Ovary (tissue), 9 donors: ENCODE results near the gene ASPHD2. TPM values are rescaled to one million over a fixed set of nuclear protein-coding genes. Genes with fewer than 3 reads are reported as not detected.

Experiments
- DNase-seq, 5 donors: peaks; one replicate each; pipeline ENCODE4 v3.0.0-alpha.2; 2019 to 2020
- H3K27ac ChIP-seq, 2 donors: fragments of 200-600 bp; one replicate each; pipeline versions ENCODE4 v1.5.1 to v1.8.0; 2019 to 2022
- H3K27me3 ChIP-seq: fragments of 200-600 bp; one replicate; pipeline ENCODE4 v1.8.0; 2022
- H3K36me3 ChIP-seq: fragments of 200-600 bp; sonication (generic); one replicate; pipeline ENCODE4 v1.5.1; 2019
- H3K4me1 ChIP-seq: one replicate; pipeline ENCODE4 v1.8.1; 2013; ENCODE audit warnings: mild to moderate bottlenecking, moderate library complexity; ENCODE audit not compliant: insufficient read depth
- H3K4me3 ChIP-seq: fragments of 200-600 bp; sonication (generic); one replicate; pipeline ENCODE4 v1.5.1; 2017
- H3K9me3 ChIP-seq, 2 donors: fragments of 200-600 bp in 1 of 2; sonication (generic) in 1 of 2; one replicate each; pipeline versions ENCODE4 v1.5.1 to v1.8.1; 2013 to 2019; ENCODE audit warnings: mild to moderate bottlenecking in 1 of 2, moderate library complexity in 1 of 2
- CTCF ChIP-seq, 3 donors: fragments of 450-650 bp in 2 of 3; fragments of 200-600 bp in 1 of 3; IDR thresholded peaks; one replicate each; pipeline versions ENCODE4 v1.5.1 to v1.8.0; 2016 to 2022; ENCODE audit warnings: antibody characterized with exemption in 3 of 3, mild to moderate bottlenecking in 1 of 3
- EP300 ChIP-seq: sonication (generic); formaldehyde crosslinking; IDR thresholded peaks from one replicate; pipeline ENCODE4 v1.6.1; 2017; ENCODE audit warnings: antibody characterized with exemption
- POLR2A ChIP-seq: fragments of 450-650 bp; IDR thresholded peaks from one replicate; pipeline ENCODE4 v1.6.1; 2017; ENCODE audit warnings: antibody characterized with exemption, mild to moderate bottlenecking, moderate library complexity
- WGBS, 3 donors: extraction: QIAGEN DNeasy Blood & Tissue Kit in 1 of 3; methylation state at CpG; one replicate each; pipeline versions ENCODE4 v1.1.5 to v1.1.7; 2013 to 2017; 5-methylcytosine and 5-hydroxymethylcytosine counted together
- intact Hi-C, 4 donors: fragments of 100-400 bp; cut with DNase I; formaldehyde crosslinking; loops; one replicate each; pipeline versions ENCODE4 v1.11.0 to v1.15.1; 2022 to 2023
- polyA plus RNA-seq, 2 donors: library from polyadenylated mRNA; stranded (reverse); fragments of 200-250 nt in 1 of 2; fragments of 350-450 nt in 1 of 2; fragmentation: Illumina TruSeq in 1 of 2; extraction: RNeasy Lipid Tissue Mini Kit (QIAGEN cat#74804) in 1 of 2; gene quantifications; one replicate each; pipeline ENCODE4 v1.2.3, GENCODE V29; 2013 to 2014
- total RNA-seq, 7 donors: library from RNA; depleted of rRNA in 2 of 7; stranded (reverse); fragments of >200 nt in 2 of 7; fragmentation: NEBNext Ultra II Directional in 3 of 7; extraction: Animal tissue kit (Norgen Biotek cat#: 25700) in 3 of 7; gene quantifications; one replicate each; pipeline versions ENCODE4 v1.1.0 to v1.2.4, GENCODE V29; 2016 to 2023
- donor health status: DM: no; HTN: no; CAD: no; lungs with moderate emphysema.
- donor health status: DM: no; HTN: no; CAD: no.
- donor health status: Bipolar disorder and iron deficiency.
- donor health status: DM: yes; HTN: yes; CAD: no.
- donor health status: DM: no; HTN: no; CAD: no.
- donor health status: DM: yes; HTN: yes; CAD: no.

Gene ASPHD2
- total and polyA plus RNA-seq, 9 donors = 0.28 to 1.4 (median 0.52) TPM

DNA sequence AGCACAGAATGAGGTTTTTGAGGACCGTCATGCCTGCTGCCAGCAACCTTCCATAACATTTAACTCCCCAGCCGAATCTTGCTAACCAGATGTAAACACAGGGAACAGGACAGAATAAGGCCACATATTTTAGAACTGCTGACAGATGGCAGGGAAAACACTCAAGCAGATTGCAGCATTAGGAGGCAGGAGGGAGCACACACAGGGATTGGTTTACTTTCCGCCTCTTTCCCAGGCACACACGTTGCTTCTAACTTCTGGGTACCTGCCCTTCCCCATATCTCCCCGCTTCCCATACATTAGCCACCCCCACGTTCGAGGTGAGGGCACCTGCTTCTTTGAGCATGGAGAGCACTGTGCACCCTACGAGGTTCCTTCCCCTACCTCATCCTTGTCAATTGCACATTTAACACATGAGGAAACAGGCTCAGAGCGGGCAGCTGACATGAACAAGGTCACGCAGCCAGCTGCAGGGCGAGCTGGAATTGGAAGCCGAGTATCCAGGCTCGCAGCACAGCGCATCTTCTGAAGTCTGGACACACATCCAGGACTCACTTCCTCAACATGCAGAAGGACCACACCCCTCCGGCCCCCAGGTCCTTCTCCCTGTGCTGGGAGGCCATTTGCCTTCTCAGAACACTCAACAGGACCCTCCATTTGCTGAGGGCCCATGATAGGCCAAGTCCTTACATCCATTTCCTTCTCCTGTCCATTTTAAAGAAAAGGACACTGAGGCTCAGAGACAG, 18.7 kb downstream of the ASPHD2 start:
- H3K4me3 ChIP-seq = no peak overlapping the region
- no peaks in the 10 kb centered on the region for H3K27me3 ChIP-seq
- no peaks in the 10 kb centered on the region for H3K36me3 ChIP-seq
- 66 to 75% (median 70%) methylated on average over 15 of the region's 15 CpGs for WGBS, 3 donors
- H3K27ac ChIP-seq = no peak overlapping the region
- no peaks in the 10 kb centered on the region for H3K4me1 ChIP-seq
- DNase-seq = no peak
- no peaks in the 10 kb centered on the region for H3K9me3 ChIP-seq
- intact Hi-C loops = no loop called here
- TF ChIP-seq POLR2A (no peak), CTCF (IDR thresholded peaks at IDR 0.05) (no peak), EP300 (no peak)

DNA sequence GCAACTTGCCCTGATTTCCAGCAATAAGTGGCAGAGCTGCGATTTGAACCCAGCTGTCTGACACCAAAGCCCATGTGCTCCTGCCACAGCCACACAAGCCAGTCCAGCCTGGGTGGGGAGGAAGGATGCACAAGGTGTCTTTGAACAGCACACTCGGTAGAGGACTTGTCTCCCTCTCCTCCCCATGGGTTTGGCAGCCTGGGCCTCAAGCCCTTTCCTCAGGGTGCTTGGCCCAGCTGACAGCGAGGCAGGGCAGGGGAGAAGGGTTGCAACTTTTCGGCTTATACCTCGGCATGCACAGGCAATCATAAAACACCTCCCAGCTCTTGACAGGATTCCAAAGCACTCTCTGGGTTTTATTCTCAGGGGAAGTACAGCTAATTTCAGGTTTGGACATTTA, 19.3 kb downstream of the ASPHD2 start:
- no peak overlapping the region for H3K4me3 ChIP-seq
- H3K27me3 ChIP-seq = no peaks in the 10 kb centered on the region
- H3K27ac ChIP-seq = no peak overlapping the region
- TF ChIP-seq EP300 (no peak), CTCF (IDR thresholded peaks at IDR 0.05) (no peak), POLR2A (no peak)
- no peak for DNase-seq
- intact Hi-C loops = no loop called here
- H3K9me3 ChIP-seq = no peaks in the 10 kb centered on the region
- 52 to 55% (median 53%) methylated on average over 5 of the region's 5 CpGs for WGBS, 3 donors
- H3K36me3 ChIP-seq = no peaks in the 10 kb centered on the region
- H3K4me1 ChIP-seq = no peaks in the 10 kb centered on the region

DNA sequence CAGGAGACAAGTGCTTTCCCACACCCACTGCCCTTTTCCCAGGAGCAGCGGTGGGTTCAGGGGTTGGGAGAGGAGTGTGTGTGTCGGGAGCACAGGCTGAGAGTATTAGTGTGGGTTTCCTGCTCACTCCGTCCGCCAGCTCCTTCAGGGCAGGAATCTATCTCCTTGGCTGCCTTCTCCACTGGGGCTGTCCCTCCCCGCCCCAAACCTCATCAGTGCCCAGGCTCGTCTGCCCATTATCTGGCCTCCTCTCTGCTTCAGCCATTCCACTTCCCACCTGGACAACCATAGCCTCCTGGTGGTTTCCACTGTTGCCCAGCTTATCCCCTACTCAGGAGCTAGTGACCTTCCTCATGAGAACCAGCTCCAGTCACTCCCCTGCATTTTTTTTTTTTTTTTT, 19.9 kb downstream of the ASPHD2 start:
- no peaks in the 10 kb centered on the region for H3K4me1 ChIP-seq
- 58 to 60% (median 60%) methylated on average over 6 of the region's 6 CpGs for WGBS, 3 donors
- H3K9me3 ChIP-seq = no peaks in the 10 kb centered on the region
- no peak for TF ChIP-seq POLR2A
- TF ChIP-seq EP300 = no peak
- TF ChIP-seq CTCF (IDR thresholded peaks at IDR 0.05) = no peak
- no peak overlapping the region for H3K4me3 ChIP-seq
- H3K27ac ChIP-seq = no peak overlapping the region
- no peak for DNase-seq
- intact Hi-C loops = no loop called here
- H3K36me3 ChIP-seq = no peaks in the 10 kb centered on the region
- no peaks in the 10 kb centered on the region for H3K27me3 ChIP-seq

DNA sequence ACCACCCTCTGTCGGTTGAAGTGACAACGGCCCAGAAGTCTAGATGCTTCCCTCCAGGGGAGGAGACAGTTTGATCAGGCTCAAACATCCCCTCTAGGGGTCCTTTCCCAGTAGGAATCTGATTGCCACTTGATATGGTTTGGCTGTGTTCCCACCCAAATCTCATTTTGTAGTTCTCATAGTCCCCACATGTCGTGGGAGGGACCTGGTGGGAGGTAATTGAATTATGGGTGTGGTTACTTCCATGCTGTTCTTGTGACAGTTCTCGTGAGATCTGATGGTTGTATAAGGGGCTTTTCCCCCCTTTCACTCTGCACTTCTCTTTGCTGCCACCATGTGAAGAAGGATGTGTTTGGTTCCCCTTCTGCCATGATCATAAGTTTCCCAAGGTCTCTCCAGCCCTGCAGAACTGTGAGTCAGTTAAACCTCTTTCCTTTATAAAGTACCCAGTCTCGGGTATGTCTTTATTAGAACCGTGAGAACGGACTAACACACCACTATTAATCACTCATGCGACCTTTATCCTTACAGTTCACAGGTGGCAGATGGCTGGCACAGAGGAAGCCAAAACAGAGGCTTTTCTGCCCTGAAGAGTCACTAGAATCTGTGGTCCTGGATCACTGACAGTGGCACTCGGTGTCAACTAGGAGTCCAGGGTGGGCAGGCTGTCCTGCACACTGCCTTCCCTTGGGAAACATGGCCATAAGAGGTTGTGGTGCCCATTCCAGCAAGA, 21.6 kb downstream of the ASPHD2 start:
- WGBS, 3 donors = 82 to 86% (median 86%) methylated on average over 9 of the region's 9 CpGs
- no peak for TF ChIP-seq EP300
- no peak for TF ChIP-seq POLR2A
- TF ChIP-seq CTCF (IDR thresholded peaks at IDR 0.05) = no peak
- no peaks in the 10 kb centered on the region for H3K36me3 ChIP-seq

More for the DNA sequence above, 21.6 kb downstream of the ASPHD2 start:
- Histone ChIP-seq H3K27me3 (no peaks in the 10 kb centered on the region), H3K4me3 (no peak overlapping the region), H3K4me1 (no peaks in the 10 kb centered on the region), H3K27ac (no peak overlapping the region), H3K9me3 (no peaks in the 10 kb centered on the region)
- intact Hi-C loops = no loop called here
- DNase-seq = no peak
